SH-SY5Y (cell line): Measurements from ENCODE around the gene SLC35B3.

ENCODE experiments used
- GATA2 ChIP-seq: IDR thresholded peaks from 2 replicates; pipeline ENCODE4 v1.6.1; 2011; ENCODE audit warnings: mild to moderate bottlenecking, low read depth, low read length
- GATA3 ChIP-seq: IDR thresholded peaks from 2 replicates; pipeline ENCODE4 v1.6.1; 2011; ENCODE audit warnings: low read depth, mild to moderate bottlenecking, low read length, moderate library complexity

The SLC35B3 gene

GRCh38 chr6:8434727-8435092 lies 635 bp downstream of the SLC35B3 start:
- TF ChIP-seq GATA2 (no peak), GATA3 (no peak)

DNA sequence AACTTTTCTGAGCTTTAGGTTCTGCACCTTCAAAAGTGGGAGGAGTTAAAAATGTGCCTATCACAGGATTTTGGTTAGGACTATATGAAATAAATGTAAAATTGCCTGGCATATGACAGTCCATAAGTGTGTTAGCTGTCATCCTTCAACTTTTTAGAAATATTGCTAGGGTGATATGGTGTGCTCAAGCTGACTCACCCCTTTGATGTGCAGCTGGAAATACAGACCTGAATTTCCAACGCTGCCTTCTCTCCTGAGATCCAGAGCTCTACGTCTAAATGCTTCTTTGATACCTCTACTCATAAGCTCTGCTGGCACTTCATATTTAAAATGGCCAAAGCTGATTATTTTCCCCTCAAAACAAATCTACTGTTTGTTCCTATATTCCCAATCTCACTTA lies 2.7 kb downstream of the SLC35B3 start:
- TF ChIP-seq GATA2 (no peak), GATA3 (no peak)

DNA sequence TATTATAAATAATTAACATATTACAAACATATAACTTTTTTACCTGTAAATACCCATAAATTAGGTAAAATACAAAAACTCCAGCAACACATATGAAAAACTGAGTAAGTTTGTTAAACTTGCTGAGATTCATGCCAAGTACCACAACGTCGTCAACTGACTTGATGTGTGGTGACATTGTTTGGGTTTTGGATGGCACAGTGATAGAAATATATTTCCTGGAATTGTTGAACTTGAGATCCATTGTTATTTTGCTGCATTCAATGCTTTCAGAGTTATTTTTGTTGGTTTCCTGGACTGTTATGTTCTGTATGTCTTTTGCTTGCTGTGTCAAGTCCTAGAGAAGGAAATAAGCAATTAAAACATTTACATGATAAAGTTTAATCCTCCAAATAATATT lies 5.5 kb downstream of the SLC35B3 start:
- no peak for TF ChIP-seq GATA2
- TF ChIP-seq GATA3: no peak

GRCh38 chr6:8420031-8420588 lies 15.2 kb downstream of the SLC35B3 start:
- TF ChIP-seq GATA2: no peak
- TF ChIP-seq GATA3: no peak

- TF ChIP-seq GATA3 (no peak), GATA2 (no peak)
These were observed 19.4 kb downstream of the SLC35B3 start for GRCh38 chr6:8415913-8416312.

GRCh38 chr6:8415280-8415679 lies 20.1 kb downstream of the SLC35B3 start:
- TF ChIP-seq GATA3: no peak
- no peak for TF ChIP-seq GATA2

DNA sequence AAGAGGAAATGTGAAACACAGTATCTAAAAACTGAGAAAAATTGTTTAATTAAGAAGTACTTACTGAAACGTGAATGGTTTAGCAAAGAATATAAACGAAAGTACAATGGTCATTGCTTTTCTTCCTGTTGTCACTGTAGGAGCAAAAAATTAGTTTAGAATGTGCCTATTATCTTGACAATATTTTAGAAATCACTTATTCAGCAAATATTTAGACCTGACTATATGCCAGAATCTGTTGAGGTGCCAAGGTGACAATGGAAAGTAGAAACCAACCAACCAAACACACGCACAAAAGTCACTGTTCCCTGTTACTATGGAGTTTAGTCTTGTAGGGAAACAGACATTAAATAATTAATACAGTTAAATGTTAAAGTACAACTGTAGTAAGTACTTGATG lies 20.5 kb downstream of the SLC35B3 start:
- TF ChIP-seq GATA2: no peak
- no peak for TF ChIP-seq GATA3

DNA sequence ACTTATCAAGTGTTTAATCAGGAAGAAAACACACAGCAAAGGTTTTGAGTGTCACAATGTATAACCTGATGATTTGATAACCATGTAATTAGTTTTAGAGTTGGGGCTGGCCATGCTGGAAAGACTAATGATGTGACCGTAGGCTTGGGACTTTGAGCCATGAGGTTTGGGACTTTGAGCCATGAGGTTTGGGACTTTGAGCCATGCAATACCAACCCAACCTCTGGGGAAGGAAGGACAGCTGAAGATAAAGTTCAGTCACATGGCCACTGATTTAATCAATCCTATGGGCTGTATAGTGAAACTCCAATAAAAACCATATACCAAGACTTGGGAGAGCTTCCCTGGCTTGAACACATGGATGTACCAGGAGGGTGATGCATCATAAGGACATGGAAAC lies 32.8 kb downstream of the SLC35B3 start:
- no peak for TF ChIP-seq GATA2
- no peak for TF ChIP-seq GATA3

- TF ChIP-seq GATA2 (no peak), GATA3 (no peak)
These were observed 34.7 kb downstream of the SLC35B3 start for GRCh38 chr6:8400663-8401062.

DNA sequence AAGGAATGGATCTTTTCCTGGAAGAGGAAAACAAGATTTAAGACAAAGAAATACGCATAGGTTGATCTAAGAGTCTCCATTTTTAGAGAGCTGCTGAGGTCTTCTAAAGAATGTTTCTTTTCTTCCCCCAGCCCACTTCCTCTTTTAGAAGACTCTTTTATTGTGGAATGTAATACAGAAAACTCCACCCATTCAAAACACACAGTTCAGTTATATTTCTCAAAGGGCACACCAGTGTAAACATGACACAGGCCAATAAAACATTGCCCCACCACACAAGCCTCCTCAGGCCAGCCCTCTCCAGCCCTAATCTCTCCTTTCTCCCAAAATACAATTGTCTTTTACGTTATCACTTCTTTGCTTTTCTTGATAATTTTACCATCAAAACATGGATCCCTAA lies 42.8 kb downstream of the SLC35B3 start:
- TF ChIP-seq GATA2 (no peak), GATA3 (no peak)

DNA sequence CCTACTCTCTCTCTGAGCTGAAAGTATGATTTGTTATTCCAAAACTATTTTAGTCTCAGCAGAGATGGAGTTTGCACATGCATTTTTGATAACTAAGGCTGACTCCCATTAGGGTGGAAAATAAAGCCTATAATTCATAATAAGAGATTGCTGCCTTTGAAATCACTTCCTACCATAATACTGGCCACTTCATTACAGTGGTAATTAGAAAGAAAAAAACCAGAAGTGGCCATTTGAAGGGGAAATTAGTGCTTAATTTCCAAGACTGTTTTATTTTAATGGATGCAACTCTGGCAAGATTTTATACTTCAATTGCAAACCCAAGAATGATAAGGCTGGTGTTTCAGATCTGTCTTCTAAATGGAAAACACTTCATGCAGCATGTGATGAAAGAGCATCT lies 43.4 kb downstream of the SLC35B3 start:
- TF ChIP-seq GATA3: no peak; the same call in 1 of the 2 replicates
- no peak for TF ChIP-seq GATA2

- TF ChIP-seq GATA3 (no peak), GATA2 (no peak)
These were observed 46.1 kb downstream of the SLC35B3 start for GRCh38 chr6:8389036-8389818.

DNA sequence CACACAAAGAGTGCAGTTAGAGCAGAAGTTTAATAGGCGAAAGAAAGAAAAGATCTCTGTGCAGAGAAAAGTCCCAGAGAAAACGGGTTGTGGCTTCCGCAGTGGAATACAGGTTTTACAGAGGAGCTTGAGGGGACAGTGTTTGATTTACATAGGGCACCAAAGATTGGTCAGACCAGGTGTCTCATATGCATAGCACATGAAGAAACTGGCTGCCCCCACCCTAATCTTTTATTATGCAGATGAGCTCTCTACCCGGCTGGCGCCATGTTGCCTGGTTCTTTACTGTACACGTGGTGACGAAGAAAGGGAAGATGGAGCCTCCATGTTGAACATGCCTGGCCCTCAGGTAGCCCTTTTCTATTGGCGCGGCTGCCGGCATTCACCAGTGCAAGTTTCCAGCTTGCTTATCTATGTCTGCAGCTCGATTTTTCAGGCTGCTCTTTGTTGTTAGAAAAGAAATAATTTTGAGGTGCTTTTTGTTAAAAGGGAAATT lies 47.4 kb downstream of the SLC35B3 start:
- TF ChIP-seq GATA3 (no peak), GATA2 (no peak)

DNA sequence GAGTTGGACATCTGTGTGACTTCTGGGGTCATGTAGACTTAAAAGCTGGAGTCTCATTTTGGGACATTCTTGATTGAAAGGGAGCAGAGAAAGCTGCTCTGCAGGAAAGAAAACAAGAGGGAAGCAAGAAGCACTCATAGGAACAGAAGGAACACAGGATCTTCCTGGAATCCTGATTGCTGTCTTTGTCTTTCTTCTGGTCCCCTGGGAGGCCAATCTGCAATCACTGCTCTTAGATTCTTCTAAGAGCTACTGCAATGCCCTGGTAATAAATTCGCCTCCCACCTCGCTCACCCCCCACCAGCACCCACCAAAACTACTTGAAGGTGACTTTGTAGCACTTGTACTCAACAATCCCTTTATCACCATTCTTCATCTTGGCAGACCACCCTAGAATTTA lies 51.8 kb downstream of the SLC35B3 start:
- TF ChIP-seq GATA3: no peak
- TF ChIP-seq GATA2: no peak

- TF ChIP-seq GATA2 (no peak), GATA3 (no peak)
These were observed 52.9 kb downstream of the SLC35B3 start for GRCh38 chr6:8382434-8382833.

DNA sequence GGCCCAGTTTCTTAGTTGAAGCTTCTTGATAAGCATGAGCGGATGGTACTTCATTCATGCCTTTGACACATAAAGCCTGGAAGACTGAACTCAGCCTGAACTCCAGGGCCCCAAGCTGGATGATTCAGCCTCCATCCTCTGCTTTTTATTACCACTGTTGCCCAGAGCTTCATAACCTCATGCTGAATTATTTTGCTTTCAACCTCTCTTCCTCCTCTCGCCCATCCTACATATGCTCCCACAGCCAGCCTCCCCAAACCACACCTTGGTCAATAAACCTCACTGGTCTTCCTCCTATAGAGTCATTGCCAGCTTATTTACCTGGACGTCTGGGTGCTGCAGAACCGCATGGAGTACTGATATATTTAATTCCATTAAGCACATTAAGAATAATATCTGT lies 59.4 kb downstream of the SLC35B3 start:
- TF ChIP-seq GATA2: no peak
- no peak for TF ChIP-seq GATA3
